GM23248 (cell line): ENCODE data around the gene SPOCD1. TPM values are rescaled to one million over a fixed set of nuclear protein-coding genes. Genes with fewer than 3 reads are reported as not detected.

Source experiments
- DNase-seq: peaks from one replicate; pipeline ENCODE4 v3.0.0-alpha.2; 2015
- H2AFZ ChIP-seq: fragments of 200-600 bp; sonication (generic); 2 replicates; pipeline ENCODE4 v1.6.1; 2016; ENCODE audit warnings: antibody characterized with exemption
- H3F3A ChIP-seq: fragments of 200-600 bp; sonication (generic); 2 replicates; pipeline ENCODE4 v1.6.1; 2016; ENCODE audit warnings: mild to moderate bottlenecking, antibody characterized with exemption, mixed run types; ENCODE audit not compliant: insufficient read depth
- H3K27ac ChIP-seq: fragments of 200-600 bp; sonication (generic); 2 replicates; pipeline ENCODE4 v1.5.1; 2016; ENCODE audit warnings: mild to moderate bottlenecking
- H3K27me3 ChIP-seq: fragments of 200-600 bp; sonication (generic); replicated peaks from 2 replicates; pipeline ENCODE4 v1.6.1; 2016; ENCODE audit warnings: mild to moderate bottlenecking; ENCODE audit not compliant: insufficient read depth
- H3K36me3 ChIP-seq: fragments of 200-600 bp; sonication (generic); 2 replicates; pipeline ENCODE4 v1.6.1; 2016; ENCODE audit warnings: low read depth, mild to moderate bottlenecking
- H3K4me1 ChIP-seq: fragments of 200-600 bp; sonication (generic); 2 replicates; pipeline ENCODE4 v1.6.1; 2016; ENCODE audit warnings: mild to moderate bottlenecking; ENCODE audit not compliant: insufficient read depth
- H3K4me2 ChIP-seq: fragments of 200-600 bp; sonication (generic); one replicate; pipeline ENCODE4 v1.6.1; 2016; ENCODE audit warnings: mild to moderate bottlenecking; ENCODE audit not compliant: unreplicated experiment
- H3K4me3 ChIP-seq: fragments of 200-600 bp; sonication (generic); 2 replicates; pipeline ENCODE4 v1.5.1; 2016; ENCODE audit warnings: mild to moderate bottlenecking
- H3K79me2 ChIP-seq: fragments of 200-600 bp; sonication (generic); 2 replicates; pipeline ENCODE4 v1.6.1; 2016; ENCODE audit warnings: mild to moderate bottlenecking; ENCODE audit not compliant: insufficient read depth
- H3K9ac ChIP-seq: fragments of 200-600 bp; sonication (generic); 2 replicates; pipeline ENCODE4 v1.6.1; 2016; ENCODE audit warnings: mild to moderate bottlenecking
- H3K9me2 ChIP-seq: fragments of 200-600 bp; sonication (generic); 2 replicates; pipeline ENCODE4 v1.6.1; 2016; ENCODE audit warnings: mixed run types, mild to moderate bottlenecking, moderate library complexity; ENCODE audit not compliant: insufficient read depth
- H3K9me3 ChIP-seq: fragments of 200-600 bp; sonication (generic); one replicate; pipeline ENCODE4 v1.6.1; 2017; ENCODE audit warnings: low read depth
- H4K20me1 ChIP-seq: fragments of 200-600 bp; sonication (generic); 2 replicates; pipeline ENCODE4 v1.6.0; 2016; ENCODE audit not compliant: insufficient read depth
- EZH2 ChIP-seq: fragments of 200-600 bp; sonication (generic); IDR thresholded peaks from 2 replicates; pipeline ENCODE4 v1.6.1; 2018; ENCODE audit warnings: antibody characterized with exemption, mild to moderate bottlenecking; ENCODE audit not compliant: insufficient read depth, poor library complexity, severe bottlenecking
- EZH2phosphoT487 ChIP-seq: fragments of 200-600 bp; sonication (generic); IDR thresholded peaks from 2 replicates; pipeline ENCODE4 v1.6.1; 2018; ENCODE audit warnings: antibody characterized with exemption, moderate library complexity, mild to moderate bottlenecking, low read depth; ENCODE audit not compliant: insufficient read depth
- WGBS, 2 experiments: methylation state at CpG; one replicate each; pipeline ENCODE4 v1.1.6; 2015 to 2017; ENCODE audit warnings: low lambda C conversion rate in 2 of 2, low coverage in 1 of 2; ENCODE audit errors: missing lambda C conversion rate in 2 of 2; 5-methylcytosine and 5-hydroxymethylcytosine counted together
- in situ Hi-C: fragments of 300-500 bp; cut with MboI; formaldehyde crosslinking; loops from 2 replicates; pipeline ENCODE4 v1.15.0; 2020
- polyA plus RNA-seq: library from polyadenylated mRNA; unstranded; fragments of >200 nt; fragmentation: Nextera tagmentation; extraction: Ambion mirVana; gene quantifications from 2 replicates; pipeline ENCODE4 v1.2.1, GENCODE V29; 2016
- total RNA-seq: library from RNA; depleted of rRNA; stranded (reverse); fragments of >200 nt; shearing (Covaris generic); gene quantifications from 2 replicates; pipeline ENCODE4 v1.2.3, GENCODE V29; 2014

Gene SPOCD1
- total and polyA plus RNA-seq, 2 experiments from 2014 or later, result 27.9 to 43.0 TPM

DNA sequence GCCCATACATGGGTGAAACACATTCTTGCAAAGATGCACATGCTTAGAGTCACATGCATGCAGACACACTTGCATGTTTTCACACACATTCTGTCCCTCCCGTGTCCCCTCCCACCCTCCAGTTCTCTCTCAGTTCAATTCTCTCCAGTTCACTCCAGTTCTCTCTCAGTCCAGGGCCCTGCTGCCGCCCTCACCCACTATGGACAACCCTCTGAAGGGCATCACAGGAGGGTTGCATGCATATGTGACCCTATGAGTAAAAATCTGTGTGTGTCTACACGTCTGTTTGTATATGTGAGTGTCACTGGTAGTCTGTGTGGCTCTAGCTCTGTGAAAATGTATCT lies 29.9 kb downstream of the SPOCD1 start:
- Histone ChIP-seq H3K9ac (no peak overlapping the region), H3K4me2 (no peak overlapping the region), H3K9me2 (no peaks in the 10 kb centered on the region), H3K4me1 (peaks cover 15% of the 10 kb centered on the region; the same call in 1 of the 2 replicates), H3K27ac (no peak overlapping the region), H3K36me3 (no peaks in the 10 kb centered on the region), H2AFZ (no peak overlapping the region), H3K9me3 (no peaks in the 10 kb centered on the region), H4K20me1 (no peaks in the 10 kb centered on the region), H3K4me3 (no peak overlapping the region), H3K27me3 (no peaks in the 10 kb centered on the region), H3K79me2 (no peaks in the 10 kb centered on the region), H3F3A (peaks cover 11% of the 10 kb centered on the region)
- DNase-seq, result no peak
- 63 to 69% methylated on average over 3 of the region's 3 CpGs for WGBS, 2 experiments
- in situ Hi-C loops, result no loop called here
- TF ChIP-seq EZH2phosphoT487 (no peak), EZH2 (no peak)

DNA sequence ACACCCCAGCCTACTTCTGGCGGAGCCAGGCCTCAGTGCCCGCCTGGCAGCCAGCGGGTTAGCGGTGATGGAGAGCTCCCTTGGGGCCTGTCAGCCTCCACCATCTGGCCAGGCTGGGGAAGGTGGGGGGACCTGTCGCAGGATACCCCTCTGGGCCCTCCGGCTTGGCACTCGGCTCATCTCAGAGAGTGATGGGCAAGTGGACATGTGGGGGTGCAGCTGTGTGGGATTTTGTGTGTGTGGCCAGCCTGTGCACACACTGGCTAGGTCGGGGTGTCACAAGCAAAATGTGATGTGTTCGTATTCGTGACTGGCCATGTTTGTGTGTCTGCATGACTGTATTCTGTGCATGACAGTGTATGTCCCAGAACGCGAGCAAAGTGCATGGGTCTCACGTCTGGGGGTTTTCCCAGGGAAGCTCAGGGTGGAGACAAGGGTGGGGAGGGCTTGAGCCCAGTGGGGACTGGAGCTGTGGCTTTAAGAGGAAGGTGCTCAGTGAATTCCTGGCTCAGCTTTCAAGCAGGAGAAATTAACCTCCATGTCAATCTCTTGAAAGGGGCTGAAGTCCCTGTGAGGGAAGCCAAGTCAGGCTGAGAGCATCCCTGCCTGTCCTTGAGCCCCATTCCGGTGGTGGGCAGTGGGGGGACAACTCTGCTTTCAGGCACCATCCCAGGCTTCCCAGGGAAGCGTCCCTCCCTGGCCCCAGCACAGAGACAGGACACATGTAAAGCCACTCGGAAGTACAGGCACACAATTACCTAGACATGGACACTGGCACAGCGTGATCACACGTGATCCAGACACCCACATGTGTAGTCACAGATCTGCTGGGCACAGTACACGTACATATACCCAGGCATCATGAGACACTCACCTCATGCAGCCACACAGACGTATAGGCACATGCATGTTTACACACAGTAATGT lies 30.5 kb downstream of the SPOCD1 start:
- Histone ChIP-seq H3K9ac (no peak overlapping the region), H3K4me1 (peaks cover 14% of the 10 kb centered on the region; the same call in 1 of the 2 replicates), H3K27ac (no peak overlapping the region), H3K4me2 (no peak overlapping the region), H3K27me3 (no peaks in the 10 kb centered on the region), H3K36me3 (no peaks in the 10 kb centered on the region), H4K20me1 (no peaks in the 10 kb centered on the region), H3K79me2 (no peaks in the 10 kb centered on the region), H3F3A (peaks cover 9% of the 10 kb centered on the region), H3K4me3 (no peak overlapping the region), H3K9me3 (no peaks in the 10 kb centered on the region), H2AFZ (no peak overlapping the region), H3K9me2 (no peaks in the 10 kb centered on the region)
- 72 to 73% methylated on average over 20 of the region's 20 CpGs for WGBS, 2 experiments
- no peak for TF ChIP-seq EZH2
- no peak for DNase-seq
- in situ Hi-C loops, result no loop called here

DNA sequence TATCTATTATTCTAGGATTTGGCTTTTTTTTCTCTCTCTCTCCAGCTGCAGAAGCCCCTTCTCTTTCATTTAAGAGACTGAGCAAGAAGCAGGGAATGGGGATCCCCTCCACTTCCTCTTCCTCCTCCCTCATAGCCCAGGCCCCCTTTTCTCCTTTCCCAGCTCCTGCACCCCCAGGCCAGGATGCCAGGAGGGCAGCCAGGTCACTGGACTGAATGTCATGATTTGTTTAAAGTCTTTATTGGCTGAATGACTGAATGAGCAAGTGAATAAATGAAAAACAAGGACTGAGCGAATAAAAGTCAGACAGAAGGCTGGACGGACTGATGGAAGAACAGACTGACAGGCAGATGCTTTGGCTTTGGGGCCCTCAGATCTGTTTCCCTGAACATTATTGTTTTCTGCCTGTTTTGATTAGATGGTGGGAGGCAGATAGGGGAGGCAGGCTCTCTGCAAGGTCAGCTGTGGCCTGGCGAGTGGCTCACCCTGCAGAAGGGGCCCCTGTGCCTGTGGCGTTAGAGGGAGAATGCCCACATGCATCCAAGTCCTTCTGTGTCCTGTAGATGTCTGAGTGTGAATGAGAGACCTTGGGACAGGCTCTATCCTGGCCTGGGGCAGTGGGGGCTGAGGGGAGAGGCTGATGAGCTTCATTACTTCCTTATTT lies 31.3 kb downstream of the SPOCD1 start:
- Histone ChIP-seq H3K9ac (no peak overlapping the region), H3K4me2 (no peak overlapping the region), H3K27me3 (no peaks in the 10 kb centered on the region), H3K4me1 (peaks cover 6% of the 10 kb centered on the region; the same call in 1 of the 2 replicates), H3F3A (peaks cover under 1% of the 10 kb centered on the region; the same call in 1 of the 2 replicates), H3K79me2 (no peaks in the 10 kb centered on the region), H3K4me3 (no peak overlapping the region), H4K20me1 (no peaks in the 10 kb centered on the region), H3K36me3 (no peaks in the 10 kb centered on the region), H3K9me2 (no peaks in the 10 kb centered on the region), H3K9me3 (no peaks in the 10 kb centered on the region), H3K27ac (no peak overlapping the region), H2AFZ (no peak overlapping the region)
- TF ChIP-seq EZH2phosphoT487, result no peak
- no peak for TF ChIP-seq EZH2
- in situ Hi-C loops, result no loop called here
- DNase-seq, result no peak
- 88 to 96% methylated on average over 4 of the region's 4 CpGs for WGBS, 2 experiments

DNA sequence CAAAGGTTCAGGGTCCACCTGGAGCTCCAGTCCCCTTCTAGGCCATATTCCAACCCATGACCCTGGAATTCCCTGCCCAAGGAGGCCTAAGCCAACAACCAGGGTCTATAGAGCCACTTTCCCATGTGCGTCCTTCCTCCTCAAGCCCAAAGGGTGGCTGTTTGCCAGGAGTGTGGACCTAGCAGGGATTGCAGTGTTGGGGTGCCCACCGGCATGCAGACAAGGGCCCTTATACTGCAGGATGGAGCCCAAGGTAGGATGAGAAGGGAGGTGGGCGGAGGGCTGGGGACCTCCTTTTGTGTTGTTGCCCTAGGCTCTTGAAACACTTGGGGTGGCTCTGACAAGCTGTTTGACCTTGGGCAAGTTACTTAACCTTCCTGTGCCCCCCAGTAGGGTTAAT lies 32.0 kb downstream of the SPOCD1 start:
- Histone ChIP-seq H3K79me2 (no peaks in the 10 kb centered on the region), H2AFZ (no peak overlapping the region), H3K4me1 (0 out of 2 replicates have a peak, but pooled peaks cover 4% of the 10 kb centered on the region), H3K27ac (no peak overlapping the region), H3K36me3 (no peaks in the 10 kb centered on the region), H3K4me3 (no peak overlapping the region), H3K9me3 (no peaks in the 10 kb centered on the region), H3K27me3 (no peaks in the 10 kb centered on the region), H3K9me2 (no peaks in the 10 kb centered on the region), H4K20me1 (no peaks in the 10 kb centered on the region), H3K4me2 (no peak overlapping the region), H3K9ac (no peak overlapping the region), H3F3A (no peaks in the 10 kb centered on the region)
- in situ Hi-C loops, result no loop called here
- DNase-seq, result no peak
- TF ChIP-seq EZH2 (no peak), EZH2phosphoT487 (no peak)
- WGBS, 2 experiments, result 73 to 80% methylated on average over 3 of the region's 3 CpGs
